Activated T-cell treated with anti-CD3 and anti-CD28 coated beads for 48 hours (primary cell): ENCODE measurements around the gene DAB1.

Experiments used
- DNase-seq: peaks from one replicate; pipeline ENCODE4 v3.0.0-alpha.2; 2020; ENCODE audit warnings: low read depth

DAB1 gene

GRCh38 chr1:57072401-57073110 lies 351.3 kb downstream of the DAB1 start:
- DNase-seq: no peak

- no peak for DNase-seq
Observed at GRCh38 chr1:57067863-57068262, 356.0 kb downstream of the DAB1 start.

GRCh38 chr1:57066980-57067610 lies 356.8 kb downstream of the DAB1 start:
- no peak for DNase-seq

- no peak for DNase-seq
Observed at GRCh38 chr1:57065442-57065841, 358.4 kb downstream of the DAB1 start.

GRCh38 chr1:57064379-57065140 lies 359.3 kb downstream of the DAB1 start:
- no peak for DNase-seq

- DNase-seq: no peak
Observed at GRCh38 chr1:57063406-57064125, 360.3 kb downstream of the DAB1 start.

GRCh38 chr1:57061369-57061768 lies 362.5 kb downstream of the DAB1 start:
- no peak for DNase-seq

- DNase-seq: no peak
Observed at GRCh38 chr1:57060451-57060850, 363.4 kb downstream of the DAB1 start.

- no peak for DNase-seq
Observed at GRCh38 chr1:57058652-57059501, 365.0 kb downstream of the DAB1 start.

- no peak for DNase-seq
Observed at GRCh38 chr1:57048856-57049255, 375.0 kb downstream of the DAB1 start.

GRCh38 chr1:57046462-57046861 lies 377.4 kb downstream of the DAB1 start:
- DNase-seq: no peak

GRCh38 chr1:57041901-57042300 lies 382.0 kb downstream of the DAB1 start:
- DNase-seq: no peak

- no peak for DNase-seq
Observed at GRCh38 chr1:57040811-57041210, 383.0 kb downstream of the DAB1 start.

GRCh38 chr1:57036641-57037579 lies 386.9 kb downstream of the DAB1 start:
- no peak for DNase-seq

- no peak for DNase-seq
Observed at GRCh38 chr1:57034713-57035112, 389.1 kb downstream of the DAB1 start.

- no peak for DNase-seq
Observed at GRCh38 chr1:57033222-57034001, 390.4 kb downstream of the DAB1 start.

- DNase-seq: no peak
Observed at GRCh38 chr1:57026624-57027354, 397.1 kb downstream of the DAB1 start.

GRCh38 chr1:57024855-57025254 lies 399.0 kb downstream of the DAB1 start:
- no peak for DNase-seq

- DNase-seq: no peak
Observed at GRCh38 chr1:57024428-57024827, 399.4 kb downstream of the DAB1 start.
